Astrocyte of the hippocampus (primary cell): ENCODE measurements around the gene FAM170A.
A peak's percentile ranks its signal among the peaks of the same experiment; 100 is the strongest.

ENCODE experiments used
- DNase-seq: peaks from one replicate; pipeline ENCODE4 v3.0.0; 2011; ENCODE audit warnings: low read depth, low spot score

Gene FAM170A

GRCh38 chr5:119629339-119629738, at the start of gene FAM170A:
TSS of gene FAM170A (plus strand) at chr5:119629558. CDS start at chr5:119629769, 211 bp downstream.
- no peak for DNase-seq

GRCh38 chr5:119582987-119583386, 46.4 kb upstream of the FAM170A start:
- no peak for DNase-seq

GRCh38 chr5:119583684-119584083, 45.7 kb upstream of the FAM170A start:
- peak; percentile 15 for DNase-seq

GRCh38 chr5:119596046-119596445, 33.3 kb upstream of the FAM170A start:
- no peak for DNase-seq

GRCh38 chr5:119597728-119598298, 31.5 kb upstream of the FAM170A start:
- DNase-seq = no peak

GRCh38 chr5:119613937-119614336, 15.4 kb upstream of the FAM170A start:
- DNase-seq = no peak

- no peak for DNase-seq
Observed at GRCh38 chr5:119614838-119615237, 14.5 kb upstream of the FAM170A start.

- no peak for DNase-seq
Observed at GRCh38 chr5:119626086-119626485, 3.3 kb upstream of the FAM170A start.

GRCh38 chr5:119630752-119631440, 1.5 kb downstream of the FAM170A start:
- no peak for DNase-seq

- DNase-seq = no peak
Observed at GRCh38 chr5:119631660-119632059, 2.3 kb downstream of the FAM170A start.

- DNase-seq = no peak
Observed at GRCh38 chr5:119651486-119651885, 22.1 kb downstream of the FAM170A start.

GRCh38 chr5:119655061-119655460, 25.7 kb downstream of the FAM170A start:
- no peak for DNase-seq

GRCh38 chr5:119656023-119656422, 26.7 kb downstream of the FAM170A start:
- DNase-seq = no peak

- DNase-seq = no peak
Observed at GRCh38 chr5:119666542-119666941, 37.2 kb downstream of the FAM170A start.

- DNase-seq = no peak
Observed at GRCh38 chr5:119678351-119679028, 49.1 kb downstream of the FAM170A start.

- no peak for DNase-seq
Observed at GRCh38 chr5:119680080-119680479, 50.7 kb downstream of the FAM170A start.

GRCh38 chr5:119681734-119682133, 52.4 kb downstream of the FAM170A start:
- no peak for DNase-seq

GRCh38 chr5:119682372-119682771, 53.0 kb downstream of the FAM170A start:
- no peak for DNase-seq
